ENCODE data around the gene KCNE4. TPM values are rescaled to one million over a fixed set of nuclear protein-coding genes. Genes with fewer than 3 reads are reported as not detected.

Gene KCNE4
- total RNA-seq, 2 experiments from 2014 or later, result not detected

DNA sequence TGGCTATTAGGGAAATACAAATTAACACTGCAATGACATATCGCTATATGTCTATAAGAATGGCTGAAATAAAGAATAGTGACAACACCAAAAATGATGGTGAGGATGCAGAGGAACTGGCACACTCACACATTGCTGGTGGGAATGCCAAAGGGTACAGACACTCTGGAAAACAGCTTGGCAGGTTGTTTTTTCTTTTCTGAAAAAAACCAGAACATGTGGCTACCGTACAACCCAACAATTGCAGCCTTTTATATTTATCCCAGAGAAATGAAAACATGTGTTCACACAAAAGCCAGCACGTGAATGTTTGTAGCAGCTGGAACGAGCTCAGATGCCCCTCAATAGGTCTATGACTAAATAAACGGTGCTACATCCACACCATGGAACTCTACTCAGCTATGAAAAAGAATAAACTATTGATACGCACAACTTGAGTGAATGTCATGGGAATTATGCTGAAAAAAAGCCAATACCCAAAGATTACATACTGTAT lies 45.9 kb downstream of the KCNE4 start:
- H3K4me1 Mint-ChIP-seq (ENCODE audit: low read depth), result no peaks in the 10 kb centered on the region
- ChIA-PET POLR2A (no interaction called here), CTCF (no interaction called here)

GRCh38 chr2:223099561-223099960 lies 47.6 kb downstream of the KCNE4 start:
- H3K27ac Mint-ChIP-seq, result no peak overlapping the region
- no peak overlapping the region for H3K4me3 Mint-ChIP-seq
- H3K27me3 Mint-ChIP-seq (ENCODE audit: low read depth), result no peaks in the 10 kb centered on the region
- ChIA-PET CTCF (no interaction called here), POLR2A (no interaction called here)
- H3K4me1 Mint-ChIP-seq (ENCODE audit: low read depth), result no peaks in the 10 kb centered on the region
- ATAC-seq (no peak), DNase-seq (no peak)
- no peaks in the 10 kb centered on the region for H3K9me3 Mint-ChIP-seq (ENCODE audit: insufficient read depth)
- no peaks in the 10 kb centered on the region for H3K36me3 Mint-ChIP-seq (ENCODE audit: low read depth)

More for the DNA sequence above, 45.9 kb downstream of the KCNE4 start:
- no peaks in the 10 kb centered on the region for H3K36me3 Mint-ChIP-seq (ENCODE audit: low read depth)
- no peak for DNase-seq
- H3K4me3 Mint-ChIP-seq, result no peak overlapping the region
- no peak for ATAC-seq
- no peaks in the 10 kb centered on the region for H3K27me3 Mint-ChIP-seq (ENCODE audit: low read depth)
- H3K9me3 Mint-ChIP-seq (ENCODE audit: insufficient read depth), result no peaks in the 10 kb centered on the region
- H3K27ac Mint-ChIP-seq, result no peak overlapping the region

GRCh38 chr2:223100061-223100511 lies 48.1 kb downstream of the KCNE4 start:
- Mint-ChIP-seq H3K4me1 (ENCODE audit: low read depth) (no peaks in the 10 kb centered on the region), H3K27me3 (ENCODE audit: low read depth) (no peaks in the 10 kb centered on the region), H3K36me3 (ENCODE audit: low read depth) (no peaks in the 10 kb centered on the region), H3K9me3 (ENCODE audit: insufficient read depth) (no peaks in the 10 kb centered on the region), H3K27ac (no peak overlapping the region), H3K4me3 (no peak overlapping the region)
- POLR2A ChIA-PET, result no interaction called here
- DNase-seq, result no peak
- CTCF ChIA-PET, result no interaction called here
- ATAC-seq, result no peak

- POLR2A ChIA-PET, result no interaction called here
- no peaks in the 10 kb centered on the region for H3K27me3 Mint-ChIP-seq (ENCODE audit: low read depth)
- no peaks in the 10 kb centered on the region for H3K4me1 Mint-ChIP-seq (ENCODE audit: low read depth)
- no peak overlapping the region for H3K4me3 Mint-ChIP-seq
- no peaks in the 10 kb centered on the region for H3K9me3 Mint-ChIP-seq (ENCODE audit: insufficient read depth)
- no peaks in the 10 kb centered on the region for H3K36me3 Mint-ChIP-seq (ENCODE audit: low read depth)
- ATAC-seq, result no peak
- H3K27ac Mint-ChIP-seq, result no peak overlapping the region
- DNase-seq, result no peak
- CTCF ChIA-PET, result interaction anchor here (1.6 kb wide), 1 partner anchor 129 kb away, joined by 5 read pairs; no protein-coding TSS in a partner anchor
Observed at GRCh38 chr2:223101340-223102039, 49.5 kb downstream of the KCNE4 start.

GRCh38 chr2:223102040-223102400 lies 50.0 kb downstream of the KCNE4 start:
- Mint-ChIP-seq H3K4me1 (ENCODE audit: low read depth) (no peaks in the 10 kb centered on the region), H3K9me3 (ENCODE audit: insufficient read depth) (no peaks in the 10 kb centered on the region), H3K4me3 (no peak overlapping the region), H3K27ac (no peak overlapping the region), H3K36me3 (ENCODE audit: low read depth) (no peaks in the 10 kb centered on the region), H3K27me3 (ENCODE audit: low read depth) (no peaks in the 10 kb centered on the region)
- ATAC-seq (no peak), DNase-seq (no peak)
- ChIA-PET POLR2A (no interaction called here), CTCF (interaction anchor here (1.6 kb wide), 1 partner anchor 130 kb away, joined by 5 read pairs; no protein-coding TSS in a partner anchor)

DNA sequence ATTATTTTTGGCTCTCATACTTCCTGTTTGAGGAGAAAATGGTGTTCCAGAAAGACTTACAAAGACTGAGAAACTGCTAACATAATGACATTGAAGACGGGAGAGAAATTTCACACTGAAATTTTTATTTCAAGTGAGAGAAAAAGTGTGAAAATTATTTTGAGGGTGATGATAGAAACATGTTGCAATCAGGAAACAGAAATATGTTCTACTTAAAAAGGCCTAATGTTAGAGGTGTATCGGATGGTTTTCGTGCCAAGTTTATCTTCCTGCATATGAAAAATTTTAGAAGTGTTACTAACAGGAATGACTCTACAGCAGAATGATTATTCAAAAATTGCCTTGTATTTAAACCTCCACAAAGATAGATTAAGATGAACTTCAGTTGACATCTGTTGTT lies 50.5 kb downstream of the KCNE4 start:
- CTCF ChIA-PET, result no interaction called here
- Mint-ChIP-seq H3K36me3 (ENCODE audit: low read depth) (no peaks in the 10 kb centered on the region), H3K27ac (no peak overlapping the region), H3K4me3 (no peak overlapping the region), H3K9me3 (ENCODE audit: insufficient read depth) (no peaks in the 10 kb centered on the region), H3K4me1 (ENCODE audit: low read depth) (no peaks in the 10 kb centered on the region), H3K27me3 (ENCODE audit: low read depth) (no peaks in the 10 kb centered on the region)
- POLR2A ChIA-PET, result no interaction called here
- DNase-seq (no peak), ATAC-seq (no peak)

DNA sequence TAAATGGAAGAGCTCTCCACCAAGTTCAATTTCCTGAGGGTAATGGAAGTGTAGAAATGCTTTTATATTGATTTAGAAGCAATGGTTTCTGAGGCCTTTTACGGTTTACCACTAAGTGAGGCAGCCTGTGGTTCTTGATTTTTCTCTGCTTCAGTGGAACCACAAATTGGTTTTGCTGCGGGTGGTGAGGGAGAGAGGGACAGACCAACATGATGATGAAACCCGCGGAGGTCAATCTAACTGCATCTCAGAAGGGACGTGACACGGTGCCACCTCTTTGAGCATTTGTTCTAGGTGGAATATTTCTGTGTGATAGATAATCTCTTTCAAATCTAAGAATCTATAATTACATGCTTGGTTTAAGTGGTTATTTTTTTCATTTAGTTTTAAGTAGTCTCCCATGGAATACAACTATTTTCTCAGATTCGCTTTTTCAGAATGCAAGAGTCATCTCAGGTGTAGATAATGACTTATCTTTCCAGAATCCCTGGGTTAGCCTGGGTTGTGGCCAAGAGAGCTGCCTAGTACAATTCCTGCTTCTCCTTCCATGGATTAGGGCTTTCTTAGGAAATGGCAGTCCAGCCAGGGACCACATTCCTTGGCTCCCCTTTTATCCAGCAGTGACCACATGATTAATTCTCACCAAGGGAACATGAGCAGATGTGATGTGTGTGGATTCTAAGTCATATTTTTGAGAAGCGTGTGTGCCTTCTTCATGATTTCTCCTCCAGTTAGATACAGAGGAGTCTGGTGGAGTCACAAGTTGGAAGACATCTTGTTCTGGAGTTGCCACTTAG lies 52.5 kb downstream of the KCNE4 start:
- ChIA-PET POLR2A (no interaction called here), CTCF (no interaction called here)
- no peak overlapping the region for H3K27ac Mint-ChIP-seq
- H3K9me3 Mint-ChIP-seq (ENCODE audit: insufficient read depth), result no peaks in the 10 kb centered on the region
- H3K4me1 Mint-ChIP-seq (ENCODE audit: low read depth), result no peaks in the 10 kb centered on the region
- H3K36me3 Mint-ChIP-seq (ENCODE audit: low read depth), result no peaks in the 10 kb centered on the region
- ATAC-seq (no peak), DNase-seq (no peak)
- H3K4me3 Mint-ChIP-seq, result no peak overlapping the region
- no peaks in the 10 kb centered on the region for H3K27me3 Mint-ChIP-seq (ENCODE audit: low read depth)

Other genes with a start within 250 kb of the KCNE4 start
- 10 to 100 TPM; 46.5 to 54.6 TPM for gene ACSL3, start 191.2 kb upstream of the KCNE4 start, total RNA-seq